PC-3 (cell line): ENCODE measurements around the gene UBFD1.

Source experiments
- EZH2 ChIP-seq: fragments of 300-600 bp; sonication (generic); IDR thresholded peaks from one replicate; pipeline ENCODE4 v1.6.1; 2017; ENCODE audit warnings: antibody characterized with exemption, mild to moderate bottlenecking, low read length; ENCODE audit not compliant: unreplicated experiment
- EZH2phosphoT487 ChIP-seq: fragments of 300-600 bp; sonication (generic); IDR thresholded peaks from 2 replicates; pipeline ENCODE4 v1.6.1; 2018; ENCODE audit warnings: mild to moderate bottlenecking, antibody characterized with exemption, low read length, borderline replicate concordance
- TF ChIP-seq, protein P1 (sequence below): fragments of 300-600 bp; sonication (generic); conservative IDR thresholded peaks from 2 replicates; pipeline ENCODE4 v1.5.1; 2017; ENCODE audit warnings: antibody characterized with exemption, low read depth, mild to moderate bottlenecking, low read length

DNA sequence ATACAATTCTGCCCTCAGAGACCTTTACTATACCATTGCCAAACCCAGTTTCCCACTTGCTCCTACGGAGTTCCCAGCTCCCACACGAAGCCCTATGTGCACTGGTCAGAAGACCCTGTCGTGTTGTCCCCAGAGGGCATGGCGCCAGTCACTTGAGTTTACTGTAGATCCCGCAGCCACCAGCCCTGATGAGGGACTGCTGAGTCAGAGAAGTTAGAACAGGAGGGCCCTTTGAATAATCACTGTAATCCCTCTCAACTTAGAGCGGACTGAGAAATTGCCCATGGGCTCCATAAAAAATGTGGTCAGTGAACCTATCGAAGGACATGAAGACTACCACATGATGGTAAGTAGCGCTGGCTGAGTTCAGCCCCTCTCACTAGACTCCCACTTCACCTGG lies 9.2 kb downstream of the UBFD1 start:
- TF ChIP-seq, protein P1, sequence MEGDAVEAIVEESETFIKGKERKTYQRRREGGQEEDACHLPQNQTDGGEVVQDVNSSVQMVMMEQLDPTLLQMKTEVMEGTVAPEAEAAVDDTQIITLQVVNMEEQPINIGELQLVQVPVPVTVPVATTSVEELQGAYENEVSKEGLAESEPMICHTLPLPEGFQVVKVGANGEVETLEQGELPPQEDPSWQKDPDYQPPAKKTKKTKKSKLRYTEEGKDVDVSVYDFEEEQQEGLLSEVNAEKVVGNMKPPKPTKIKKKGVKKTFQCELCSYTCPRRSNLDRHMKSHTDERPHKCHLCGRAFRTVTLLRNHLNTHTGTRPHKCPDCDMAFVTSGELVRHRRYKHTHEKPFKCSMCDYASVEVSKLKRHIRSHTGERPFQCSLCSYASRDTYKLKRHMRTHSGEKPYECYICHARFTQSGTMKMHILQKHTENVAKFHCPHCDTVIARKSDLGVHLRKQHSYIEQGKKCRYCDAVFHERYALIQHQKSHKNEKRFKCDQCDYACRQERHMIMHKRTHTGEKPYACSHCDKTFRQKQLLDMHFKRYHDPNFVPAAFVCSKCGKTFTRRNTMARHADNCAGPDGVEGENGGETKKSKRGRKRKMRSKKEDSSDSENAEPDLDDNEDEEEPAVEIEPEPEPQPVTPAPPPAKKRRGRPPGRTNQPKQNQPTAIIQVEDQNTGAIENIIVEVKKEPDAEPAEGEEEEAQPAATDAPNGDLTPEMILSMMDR = no peak
- TF ChIP-seq EZH2 (no peak), EZH2phosphoT487 (no peak)
